ENCODE data around the gene DDX1.

DNA sequence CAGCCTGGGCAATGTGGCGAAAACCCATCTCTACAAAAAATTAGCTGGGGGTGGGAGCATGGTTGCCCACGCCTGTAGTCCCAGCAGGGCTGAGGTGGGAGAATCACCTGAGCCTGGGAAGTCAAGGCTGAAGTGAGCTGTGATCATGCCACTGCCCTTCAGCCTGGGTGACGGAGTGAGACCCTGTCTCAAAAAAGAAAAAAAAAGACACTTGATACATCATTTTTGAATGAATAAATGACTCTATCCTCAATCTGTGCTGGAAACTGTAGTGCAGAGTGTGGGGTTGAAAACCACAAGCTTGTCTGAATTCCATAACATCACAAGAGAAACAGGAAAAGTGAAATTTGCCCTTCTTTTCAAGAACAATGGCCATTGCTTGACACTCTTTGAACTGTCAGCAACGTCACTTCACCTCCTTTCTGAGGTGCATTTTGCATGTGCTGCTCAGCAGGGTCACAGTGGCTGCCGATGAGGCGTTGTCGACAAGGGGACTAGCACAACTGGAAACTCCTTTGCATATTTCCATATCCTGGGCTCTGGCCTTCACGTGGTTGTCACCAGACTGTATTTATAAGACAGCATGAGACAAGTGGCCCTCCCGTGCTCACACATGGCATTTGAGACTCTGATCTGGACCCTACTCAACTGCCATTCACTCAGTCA is 54.2 kb downstream of the DDX1 start:
- TF ChIP-seq CTCF (IDR thresholded peaks at IDR 0.05 in 2 of 3, conservative IDR thresholded peaks at IDR 0.05 in 1 of 3; ENCODE audit: control insufficient read depth in 2 of 3, extremely low read depth in 1 of 3, insufficient read depth in 1 of 3, low read depth in 3 of 3, low read length in 3 of 3) (no peak), RELA (IDR thresholded peaks at IDR 0.05; ENCODE audit: borderline replicate concordance, partially characterized antibody) (no peak), CEBPB (IDR thresholded peaks at IDR 0.05; ENCODE audit: borderline replicate concordance in 1 of 2, low read depth in 2 of 2, low read length in 2 of 2) (no peak), SRF (IDR thresholded peaks at IDR 0.05; ENCODE audit: low read depth in 2 of 2, low read length in 2 of 2) (no peak), ESRRA (IDR thresholded peaks at IDR 0.05; ENCODE audit: low read length) (no peak), STAT1 (conservative IDR thresholded peaks at IDR 0.05) (no peak), KLF5 (IDR thresholded peaks at IDR 0.05; ENCODE audit: partially characterized antibody) (no peak), ZSCAN29 (IDR thresholded peaks at IDR 0.05) (no peak), CREM (IDR thresholded peaks at IDR 0.05; ENCODE audit: low read depth) (no peak), POLR2A (IDR thresholded peaks at IDR 0.05; ENCODE audit: low read depth, low read length) (no peak), TBL1XR1 (IDR thresholded peaks at IDR 0.05; ENCODE audit: low read depth, low read length) (no peak), KDM1A (IDR thresholded peaks at IDR 0.05; ENCODE audit: borderline replicate concordance) (no peak)
- TF ChIP-seq, protein P1, sequence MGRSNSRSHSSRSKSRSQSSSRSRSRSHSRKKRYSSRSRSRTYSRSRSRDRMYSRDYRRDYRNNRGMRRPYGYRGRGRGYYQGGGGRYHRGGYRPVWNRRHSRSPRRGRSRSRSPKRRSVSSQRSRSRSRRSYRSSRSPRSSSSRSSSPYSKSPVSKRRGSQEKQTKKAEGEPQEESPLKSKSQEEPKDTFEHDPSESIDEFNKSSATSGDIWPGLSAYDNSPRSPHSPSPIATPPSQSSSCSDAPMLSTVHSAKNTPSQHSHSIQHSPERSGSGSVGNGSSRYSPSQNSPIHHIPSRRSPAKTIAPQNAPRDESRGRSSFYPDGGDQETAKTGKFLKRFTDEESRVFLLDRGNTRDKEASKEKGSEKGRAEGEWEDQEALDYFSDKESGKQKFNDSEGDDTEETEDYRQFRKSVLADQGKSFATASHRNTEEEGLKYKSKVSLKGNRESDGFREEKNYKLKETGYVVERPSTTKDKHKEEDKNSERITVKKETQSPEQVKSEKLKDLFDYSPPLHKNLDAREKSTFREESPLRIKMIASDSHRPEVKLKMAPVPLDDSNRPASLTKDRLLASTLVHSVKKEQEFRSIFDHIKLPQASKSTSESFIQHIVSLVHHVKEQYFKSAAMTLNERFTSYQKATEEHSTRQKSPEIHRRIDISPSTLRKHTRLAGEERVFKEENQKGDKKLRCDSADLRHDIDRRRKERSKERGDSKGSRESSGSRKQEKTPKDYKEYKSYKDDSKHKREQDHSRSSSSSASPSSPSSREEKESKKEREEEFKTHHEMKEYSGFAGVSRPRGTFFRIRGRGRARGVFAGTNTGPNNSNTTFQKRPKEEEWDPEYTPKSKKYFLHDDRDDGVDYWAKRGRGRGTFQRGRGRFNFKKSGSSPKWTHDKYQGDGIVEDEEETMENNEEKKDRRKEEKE (IDR thresholded peaks at IDR 0.05), result no peak
